ENCODE results near the gene PLCB1.

Gene PLCB1

GRCh38 chr20:8571611-8572010 lies 439.5 kb downstream of the PLCB1 start:
- DNase-seq = no peak

- no peak for DNase-seq
Measured at GRCh38 chr20:8573686-8574085, 441.6 kb downstream of the PLCB1 start.

DNA sequence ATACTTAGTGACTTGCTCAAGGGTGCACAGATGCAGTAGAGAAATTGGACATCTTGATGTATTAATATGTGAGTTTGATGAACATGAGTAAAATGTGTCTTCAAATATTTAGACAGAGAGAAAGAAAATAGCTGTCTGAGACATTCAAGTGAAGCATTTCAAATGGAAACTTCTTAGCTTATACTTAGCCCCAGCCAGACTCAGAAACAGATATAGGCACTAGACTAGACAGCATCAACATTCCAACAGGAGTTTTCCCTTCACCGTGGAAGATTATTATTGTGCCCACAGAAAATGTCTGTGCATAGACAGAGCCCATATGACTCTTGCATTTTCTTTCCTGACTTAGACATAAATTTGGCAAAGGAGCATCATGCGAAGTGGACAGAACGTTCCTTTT lies 443.0 kb downstream of the PLCB1 start:
- DNase-seq = no peak

GRCh38 chr20:8578161-8578865 lies 446.2 kb downstream of the PLCB1 start:
- no peak for DNase-seq

- DNase-seq = no peak
Measured at GRCh38 chr20:8579035-8579434, 447.0 kb downstream of the PLCB1 start.

DNA sequence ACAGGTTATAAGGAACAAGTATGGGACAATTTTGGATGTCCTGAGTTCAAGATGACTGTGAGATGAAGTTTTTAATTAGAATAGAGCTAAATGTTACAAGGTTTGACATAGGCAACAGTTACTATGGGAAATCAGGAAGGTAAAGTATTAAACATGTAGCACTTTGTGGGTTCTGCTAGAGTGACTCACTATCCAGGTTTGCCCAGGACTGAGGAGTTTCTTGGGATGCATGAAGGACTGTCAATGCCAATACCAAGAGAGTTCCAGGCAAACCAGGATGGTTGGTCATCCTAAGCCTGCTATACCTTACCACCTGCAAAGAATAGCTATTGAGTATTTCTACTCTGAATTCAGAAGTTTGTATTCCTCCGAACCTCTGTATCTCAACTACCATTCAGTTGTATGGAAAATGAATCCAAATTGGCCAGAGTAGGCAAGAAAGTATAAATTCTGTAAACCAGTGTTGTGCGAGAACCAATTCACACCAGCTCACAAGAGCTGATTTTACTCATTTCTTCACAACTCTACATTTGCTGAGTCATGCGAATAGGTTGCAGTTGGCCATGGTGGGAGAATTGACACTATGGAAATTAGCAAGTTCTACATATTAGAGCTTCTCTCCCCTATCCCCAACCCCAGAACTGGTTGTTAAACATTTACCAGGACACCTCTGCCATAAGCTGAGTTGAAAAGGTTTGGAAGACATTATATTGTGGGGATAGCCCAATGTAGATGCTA lies 449.5 kb downstream of the PLCB1 start:
- DNase-seq = no peak

DNA sequence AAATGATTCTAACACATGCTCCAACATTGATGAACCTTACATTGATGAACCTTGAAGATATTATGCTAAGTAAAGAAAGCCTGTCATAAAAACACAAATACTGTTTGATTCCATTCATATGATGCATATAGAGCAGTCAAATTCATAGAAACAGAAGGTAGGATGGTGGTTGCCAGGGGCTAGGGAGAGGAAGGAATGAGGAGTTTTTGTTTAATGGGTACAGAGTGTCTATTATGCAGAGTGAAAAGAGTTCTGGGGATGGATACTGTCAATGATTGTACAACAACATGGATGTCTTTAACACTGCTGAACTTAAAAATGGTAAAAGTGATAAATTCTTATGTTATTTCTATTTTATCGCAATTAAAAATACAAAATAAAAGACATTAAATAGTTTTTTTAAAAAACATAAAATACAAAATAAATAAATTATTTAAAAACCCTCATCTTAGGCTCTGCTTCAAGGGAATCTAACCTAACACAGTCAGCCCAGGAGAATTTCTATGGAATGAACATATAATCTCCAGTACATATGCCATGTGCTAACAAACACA lies 451.0 kb downstream of the PLCB1 start:
- DNase-seq = no peak

DNA sequence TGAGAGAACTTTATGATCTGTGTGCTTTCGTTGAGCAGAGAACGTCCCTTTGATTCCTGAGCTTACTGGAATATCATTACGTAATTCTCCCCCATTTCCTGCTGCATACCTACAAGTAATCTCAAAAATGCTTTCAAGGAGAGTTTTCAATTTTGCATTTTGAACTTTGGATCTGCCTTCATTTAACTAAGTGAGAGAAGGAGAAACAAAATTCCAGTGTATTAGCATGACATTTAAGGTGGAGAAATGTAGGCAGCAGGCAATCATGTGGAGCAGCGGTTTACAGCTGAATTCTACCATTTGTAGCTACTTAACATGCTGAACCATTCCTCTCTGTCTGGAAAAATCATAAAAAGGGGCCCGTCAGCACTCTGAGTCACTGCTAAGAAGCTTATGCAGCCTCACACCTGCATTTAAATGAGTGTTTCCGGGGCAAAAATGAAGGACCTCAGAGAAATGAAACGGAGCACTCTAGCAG lies 451.5 kb downstream of the PLCB1 start:
- no peak for DNase-seq

GRCh38 chr20:8587251-8587650 lies 455.2 kb downstream of the PLCB1 start:
- DNase-seq = no peak

- DNase-seq = no peak
Measured at GRCh38 chr20:8587810-8588209, 455.7 kb downstream of the PLCB1 start.

- DNase-seq = no peak
Measured at GRCh38 chr20:8589956-8590355, 457.9 kb downstream of the PLCB1 start.

DNA sequence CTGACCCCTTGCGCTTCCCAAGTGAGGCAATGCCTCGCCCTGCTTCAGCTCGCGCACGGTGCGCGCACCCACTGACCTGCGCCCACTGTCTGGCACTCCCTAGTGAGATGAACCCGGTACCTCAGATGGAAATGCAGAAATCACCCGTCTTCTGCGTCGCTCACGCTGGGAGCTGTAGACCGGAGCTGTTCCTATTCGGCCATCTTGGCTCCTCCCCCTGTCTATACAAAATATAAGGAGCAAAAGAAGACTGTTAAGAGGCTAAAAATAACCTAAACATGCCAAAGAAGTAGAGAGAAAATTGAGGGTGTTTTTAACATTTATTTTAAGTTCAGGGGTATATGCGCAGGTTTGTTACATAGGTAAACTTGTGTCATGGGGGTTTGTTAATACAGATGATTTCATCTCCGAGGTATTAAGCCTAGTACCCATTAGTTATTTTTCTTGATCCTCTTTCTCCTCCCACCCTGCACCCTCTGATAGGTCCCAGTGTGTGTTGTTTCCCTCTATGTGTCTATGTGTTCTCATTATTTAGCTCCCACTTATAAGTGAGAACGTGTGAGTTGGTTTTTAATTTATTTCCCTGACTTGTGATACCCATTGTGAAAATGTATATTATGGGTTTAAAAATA lies 469.0 kb downstream of the PLCB1 start:
- DNase-seq = peak; percentile 30

GRCh38 chr20:8601542-8601912 lies 469.5 kb downstream of the PLCB1 start:
- DNase-seq = no peak

GRCh38 chr20:8602389-8603116 lies 470.5 kb downstream of the PLCB1 start:
- no peak for DNase-seq

GRCh38 chr20:8608470-8608869 lies 476.4 kb downstream of the PLCB1 start:
- no peak for DNase-seq

GRCh38 chr20:8616792-8617191 lies 484.7 kb downstream of the PLCB1 start:
- peak; percentile 11 for DNase-seq

DNA sequence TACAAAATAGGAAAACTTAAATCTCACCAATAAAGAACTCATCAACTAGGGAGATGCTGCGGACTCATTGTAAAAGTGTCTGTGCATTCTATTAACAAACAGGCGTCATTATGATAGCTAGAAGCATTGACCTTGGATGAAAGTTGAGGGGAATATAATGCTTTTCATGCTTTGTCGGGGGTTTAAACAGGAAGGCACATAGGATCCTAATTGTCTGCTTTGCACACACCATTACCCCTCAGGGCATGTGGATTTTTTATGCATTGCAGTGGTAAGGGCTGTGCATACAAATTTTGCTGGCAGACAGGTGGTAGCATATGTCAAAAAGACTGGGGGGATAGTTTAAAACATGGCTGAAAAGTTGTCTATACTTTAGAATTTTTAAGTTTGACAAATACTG lies 488.9 kb downstream of the PLCB1 start:
- DNase-seq = no peak

- DNase-seq = no peak
Measured at GRCh38 chr20:8624046-8624445, 492.0 kb downstream of the PLCB1 start.

DNA sequence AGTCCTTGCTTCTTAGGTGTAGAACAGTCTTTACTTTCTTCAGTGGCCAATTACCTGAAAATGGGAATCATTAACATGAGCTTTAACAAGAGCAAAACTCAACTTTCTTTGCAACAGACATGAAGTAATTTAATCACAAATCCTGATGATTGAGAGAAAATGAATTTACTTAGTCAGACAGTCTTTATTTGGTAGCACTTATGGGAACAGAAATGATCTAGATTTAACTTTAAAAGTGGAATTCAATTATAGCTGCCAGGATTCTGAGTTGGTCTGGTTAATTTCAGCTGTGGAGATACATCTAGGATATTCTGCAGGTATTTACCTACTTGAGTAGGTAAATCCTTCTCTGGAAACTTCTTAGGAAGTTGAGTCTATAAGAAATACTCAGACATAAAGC lies 492.6 kb downstream of the PLCB1 start:
- DNase-seq = no peak

DNA sequence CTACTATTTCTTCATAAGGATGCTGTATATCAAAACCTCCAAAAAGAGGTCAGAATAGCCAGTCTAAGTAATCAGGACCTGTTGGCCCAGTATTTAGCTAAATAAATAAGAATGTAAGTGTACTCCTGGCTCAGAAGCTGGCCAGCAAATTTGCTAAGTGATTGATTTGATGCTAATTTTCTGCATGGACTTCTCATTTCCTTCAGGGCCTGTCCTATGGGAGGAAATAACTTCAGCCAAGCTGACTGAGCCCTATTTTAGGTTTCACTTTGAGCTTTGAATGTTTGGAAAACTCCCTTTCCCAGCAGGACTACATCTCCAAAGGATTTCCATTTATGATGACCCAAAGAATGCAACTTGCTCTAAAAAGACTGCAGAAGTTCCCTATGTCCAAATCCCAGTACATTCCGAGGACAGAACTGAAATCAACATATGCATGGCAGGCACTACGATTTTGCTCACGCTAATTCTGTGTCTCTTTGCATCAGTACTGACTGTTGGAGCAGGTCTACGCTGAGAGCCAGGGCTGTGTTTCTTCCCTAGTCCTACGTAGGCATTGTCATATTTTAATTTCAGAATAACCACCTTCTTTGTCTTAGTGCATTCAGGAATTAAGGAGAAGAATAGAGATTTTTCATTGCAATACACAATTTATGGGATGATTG lies 495.4 kb downstream of the PLCB1 start:
- DNase-seq = no peak

DNA sequence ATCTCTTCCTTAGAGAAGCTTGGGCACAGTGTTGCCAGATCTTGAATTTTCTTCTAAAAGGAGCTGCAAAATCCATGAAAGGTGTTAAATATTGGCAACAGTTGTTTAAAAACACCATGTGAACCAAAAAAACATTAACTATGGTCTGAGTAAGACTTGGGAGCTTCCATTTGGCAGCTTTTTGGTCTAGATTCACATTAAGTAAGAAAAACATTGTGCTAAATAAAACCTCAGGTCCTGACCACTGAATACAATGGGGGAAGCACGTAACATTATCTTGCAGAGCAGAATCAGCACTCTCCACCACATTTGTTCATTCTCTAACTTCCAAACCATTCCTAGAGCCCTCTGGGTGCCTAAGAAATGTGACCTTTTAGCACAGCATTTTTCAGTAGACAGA lies 499.2 kb downstream of the PLCB1 start:
- DNase-seq = no peak

DNA sequence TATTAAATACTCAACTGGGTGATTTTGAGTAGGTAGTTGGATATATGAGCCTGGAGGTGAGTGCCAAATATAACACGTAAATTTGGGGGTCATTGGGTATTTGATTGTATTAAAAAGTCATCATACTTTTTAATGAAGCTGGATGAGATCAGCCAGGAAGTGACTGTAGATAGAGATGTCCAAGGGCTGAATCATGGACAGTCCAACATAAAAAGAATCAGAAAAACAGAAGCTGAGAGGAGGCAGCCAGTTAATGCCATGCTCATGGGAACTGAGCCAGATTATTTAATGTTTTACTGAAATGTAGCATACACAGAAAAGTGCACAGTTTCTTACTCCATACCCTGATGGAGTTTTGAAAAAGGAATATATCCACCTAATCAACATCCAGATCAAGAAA lies 501.3 kb downstream of the PLCB1 start:
- DNase-seq = no peak
